Nucleus accumbens (tissue), 56 donors: Measurements from ENCODE around the gene AKAP12.

Experiments used
- DNase-seq, 56 donors: peaks; one replicate each; lab custom pipeline; 2025; lab: John Stamatoyannopoulos, UW

AKAP12 gene

DNA sequence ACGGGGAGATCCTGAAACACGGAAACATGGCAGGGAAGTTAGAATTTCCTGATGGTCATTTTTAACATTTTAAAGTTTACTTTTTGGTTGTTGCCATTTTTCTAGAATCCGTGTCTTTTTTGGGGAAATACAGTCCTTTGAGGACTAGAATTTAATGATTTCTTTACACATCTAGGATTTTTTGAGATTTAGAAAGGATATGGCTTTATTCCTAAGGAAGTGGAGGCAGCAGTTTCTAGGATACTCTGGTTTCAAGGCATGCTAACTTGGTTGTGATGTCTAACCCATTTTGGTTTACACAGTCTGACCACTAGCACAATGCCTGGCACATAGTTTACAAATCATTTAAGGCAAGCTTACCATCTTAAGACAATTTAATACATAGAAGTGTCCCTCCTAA lies 152.7 kb downstream of the AKAP12 start:
- DNase-seq, result no peak

- DNase-seq, result no peak
Measured at GRCh38 chr6:151393410-151393809, 153.6 kb downstream of the AKAP12 start.

- DNase-seq, result no peak
Measured at GRCh38 chr6:151399679-151400078, 159.9 kb downstream of the AKAP12 start.

GRCh38 chr6:151400473-151400872 lies 160.7 kb downstream of the AKAP12 start:
- DNase-seq, result no peak

DNA sequence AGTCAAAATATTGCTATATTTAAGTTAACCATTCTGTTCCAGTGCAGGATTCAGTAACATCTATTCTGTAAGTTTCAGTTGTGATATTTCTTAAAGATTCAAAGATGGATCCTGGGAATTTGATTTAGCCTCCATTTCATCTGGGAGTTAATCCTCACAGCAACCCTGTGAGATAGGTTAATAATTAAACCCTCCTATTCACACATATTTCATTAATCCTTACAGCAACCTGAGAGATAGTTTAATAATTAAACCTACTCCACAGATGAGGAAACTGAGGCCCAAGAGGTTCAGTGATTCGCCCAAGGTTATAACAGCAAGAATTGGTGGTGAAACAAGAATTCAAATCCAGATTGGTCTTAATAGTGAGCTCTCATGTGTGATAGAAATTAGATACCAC lies 162.5 kb downstream of the AKAP12 start:
- DNase-seq, result no peak

GRCh38 chr6:151403919-151404308 lies 164.1 kb downstream of the AKAP12 start:
- no peak for DNase-seq
